ENCODE measurements around the gene METTL25B. TPM values are rescaled to one million over a fixed set of nuclear protein-coding genes. Genes with fewer than 3 reads are reported as not detected.

The METTL25B gene
- total and polyA plus RNA-seq, 2 donors (not counting 3 experiments of a cell fraction or from before 2014, with no cell fraction given) = 12.8 to 15.0 TPM

GRCh38 chr1:156696755-156697154, 31.5 kb upstream of the METTL25B start:
- H3K9me1 ChIP-seq (replicated peaks; ENCODE audit: control insufficient read depth, extremely low read depth, insufficient read depth, low read length) = no peaks in the 10 kb centered on the region
- dilution Hi-C loops (cut with MboI; ENCODE audit: extremely low pct_ligation_motif_present, low sequenced_read_pairs) (no loop called here), intact Hi-C loops (cut with micrococcal nuclease) (no loop called here)
- H3K4me3 ChIP-seq (replicated peaks in 1 of 3; ENCODE audit: insufficient read depth in 1 of 3, low read depth in 1 of 3, low read length in 3 of 3) = no peak overlapping the region
- ChIA-PET POLR2A (no interaction called here), CTCF (interaction anchor here (1.1 to 16.7 kb wide), 3 partner anchors 8 to 29 kb away, joined by 3 to 453 read pairs (median 13); partner anchors contain the start of gene CRABP2)
- DNase-seq (ENCODE audit: low read depth, low spot score) (no peak), FAIRE-seq (peak; percentile 47)
- peaks cover 11 to 12% of the 10 kb centered on the region in 2 experiments for H3K27me3 ChIP-seq (ENCODE audit: control insufficient read depth in 2 of 2, insufficient read depth in 2 of 2, low read length in 2 of 2)
- H3K4me1 ChIP-seq (ENCODE audit: control insufficient read depth, extremely low read depth, insufficient read depth, low read length) = no peaks in the 10 kb centered on the region
- H3K27ac ChIP-seq (ENCODE audit: insufficient read depth, low read depth, low read length) = no peak overlapping the region
- H3K36me3 ChIP-seq (ENCODE audit: control insufficient read depth in 2 of 2, extremely low read depth in 1 of 2, insufficient read depth in 2 of 2, low read length in 2 of 2) = no peaks in the 10 kb centered on the region
- no peak overlapping the region for H3K4me2 ChIP-seq (ENCODE audit: insufficient read depth, low read length)
- TF ChIP-seq MYC (IDR thresholded peaks at IDR 0.05; ENCODE audit: low read depth, low read length) (no peak), MAX (IDR thresholded peaks at IDR 0.05; ENCODE audit: insufficient read depth, insufficient read length) (no peak), POLR2A (IDR thresholded peaks at IDR 0.05; ENCODE audit: low read depth, low read length) (no peak), JUN (IDR thresholded peaks at IDR 0.05; ENCODE audit: borderline replicate concordance, insufficient read depth, insufficient read length, low read depth) (no peak), CTCF (IDR thresholded peaks at IDR 0.05; ENCODE audit: extremely low read depth in 1 of 2, insufficient read depth in 1 of 2, low read depth in 1 of 2, low read length in 2 of 2) (no peak), POLR2AphosphoS5 (IDR thresholded peaks at IDR 0.05; ENCODE audit: insufficient read depth, low read depth, low read length) (no peak), FOS (IDR thresholded peaks at IDR 0.05; ENCODE audit: borderline replicate concordance, insufficient read depth, low read length) (no peak), GATA2 (IDR thresholded peaks at IDR 0.05; ENCODE audit: insufficient read depth, insufficient read length, low read depth, low read length) (no peak), EZH2 (IDR thresholded peaks at IDR 0.05; ENCODE audit: borderline replicate concordance, low read depth, low read length, severe bottlenecking) (no peak)
- no TSS peak for BruUV-seq (replicated peaks)
- H3K9ac ChIP-seq (replicated peaks; ENCODE audit: extremely low read depth, insufficient read depth, low read length) = no peak overlapping the region
- H3K79me2 ChIP-seq (ENCODE audit: control insufficient read depth, insufficient read depth, low read length) = no peaks in the 10 kb centered on the region
- no peaks in the 10 kb centered on the region for H4K20me1 ChIP-seq (replicated peaks; ENCODE audit: control insufficient read depth, extremely low read depth, insufficient read depth, low read length)
- H2AFZ ChIP-seq (ENCODE audit: low read depth, low read length) = no peak overlapping the region
- H3K9me3 ChIP-seq (replicated peaks; ENCODE audit: control insufficient read depth, insufficient read depth, low read length) = no peaks in the 10 kb centered on the region

Data from endothelial cell of umbilical vein (primary cell).